OCI-M2 (cell line): ENCODE results near the gene CSTB.

Experiments used
- DNase-seq: peaks from one replicate; lab custom pipeline; 2025; ENCODE audit not compliant: unreplicated experiment; lab: John Stamatoyannopoulos, UW

The CSTB gene

GRCh38 chr21:43769325-43769958, 6.7 kb downstream of the CSTB start:
- DNase-seq: no peak

GRCh38 chr21:43768868-43769167, 7.3 kb downstream of the CSTB start:
- DNase-seq: no peak

GRCh38 chr21:43767984-43768867, 7.9 kb downstream of the CSTB start:
- DNase-seq: no peak

- no peak for DNase-seq
Observed at GRCh38 chr21:43767498-43767983, 8.6 kb downstream of the CSTB start.

- no peak for DNase-seq
Observed at GRCh38 chr21:43766734-43767497, 9.2 kb downstream of the CSTB start.

GRCh38 chr21:43764576-43765495, 11.3 kb downstream of the CSTB start:
- no peak for DNase-seq

GRCh38 chr21:43763901-43764523, 12.1 kb downstream of the CSTB start:
- no peak for DNase-seq

- DNase-seq: no peak
Observed at GRCh38 chr21:43762303-43763128, 13.6 kb downstream of the CSTB start.

- DNase-seq: no peak
Observed at GRCh38 chr21:43761886-43762285, 14.2 kb downstream of the CSTB start.

- no peak for DNase-seq
Observed at GRCh38 chr21:43760391-43760958, 15.6 kb downstream of the CSTB start.

GRCh38 chr21:43759651-43760050, 16.5 kb downstream of the CSTB start:
- DNase-seq: no peak

GRCh38 chr21:43758811-43759210, 17.3 kb downstream of the CSTB start:
- no peak for DNase-seq

- DNase-seq: no peak
Observed at GRCh38 chr21:43758111-43758641, 17.9 kb downstream of the CSTB start.

- DNase-seq: no peak
Observed at GRCh38 chr21:43757601-43758000, 18.5 kb downstream of the CSTB start.

GRCh38 chr21:43755820-43756594, 20.1 kb downstream of the CSTB start:
- no peak for DNase-seq

- no peak for DNase-seq
Observed at GRCh38 chr21:43754948-43755781, 20.9 kb downstream of the CSTB start.

- DNase-seq: no peak
Observed at GRCh38 chr21:43753439-43753799, 22.7 kb downstream of the CSTB start.
